ENCODE data around the gene STIM1. TPM values are rescaled to one million over a fixed set of nuclear protein-coding genes. Genes with fewer than 3 reads are reported as not detected.
A peak's percentile ranks its signal among the peaks of the same experiment; 100 is the strongest.
"Not testable (repeated sequence)": the region's sequence is repeated elsewhere in the genome, so short reads cannot be mapped to it uniquely, and the experiment has no call there.

Gene STIM1
- total RNA-seq = 10 to 100 TPM; 55.9 to 61.1 TPM

DNA sequence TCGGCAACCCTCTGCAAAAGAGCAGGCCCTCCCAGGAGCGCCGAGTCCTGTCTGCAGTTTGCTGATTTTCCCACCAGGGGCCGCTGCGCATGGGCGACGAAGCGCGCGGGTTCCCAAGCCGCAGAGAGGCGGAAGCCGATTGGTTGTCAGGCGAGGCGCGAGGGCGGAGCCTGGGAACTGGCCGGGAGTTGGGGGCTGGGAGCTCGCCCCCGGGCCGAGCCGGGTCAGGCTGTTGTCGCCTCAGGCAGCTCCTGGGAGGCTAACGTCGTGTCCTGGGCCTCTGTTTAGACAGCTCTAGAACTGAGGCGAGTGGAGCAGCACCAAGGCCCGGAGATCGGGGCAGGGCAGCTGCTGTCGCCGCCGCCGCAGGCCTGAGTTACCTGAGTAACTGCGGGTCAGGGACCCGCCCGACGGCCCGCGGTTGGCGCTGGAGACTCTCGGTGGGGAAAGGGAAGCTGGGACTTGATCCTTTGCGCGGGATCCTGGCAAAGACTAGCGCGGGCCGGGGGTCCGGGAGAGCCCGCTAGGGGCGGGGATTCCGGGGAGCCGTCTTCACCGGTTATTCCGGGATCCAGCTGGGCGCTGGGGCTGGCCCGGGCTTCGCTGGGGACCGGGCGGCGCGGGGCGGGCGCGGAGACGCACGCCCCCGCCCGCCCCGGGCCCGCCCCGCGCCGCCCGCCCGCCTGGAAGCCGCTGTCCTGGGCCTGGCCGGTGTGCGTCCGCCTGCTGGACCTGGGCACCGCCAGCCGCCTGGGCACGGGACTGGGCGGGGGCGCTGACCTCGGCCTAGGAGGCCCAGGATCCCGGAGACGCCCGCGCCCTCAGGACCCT is at the start of gene STIM1:
TSS of gene STIM1 (plus strand) at position 688 of the 831 bp plus-strand sequence. CDS start 607 bp downstream, outside the sequence.
- ChIA-PET CTCF (interaction anchor here (0.6 to 23.7 kb wide), 67 partner anchors 9 to 261 kb away, joined by 3 to 756 read pairs (median 7); partner anchors contain the start of genes NUP98, RHOG and RRM1), POLR2A (interaction anchor here (0.5 to 4.2 kb wide), 31 partner anchors 9 to 240 kb away, joined by 3 to 124 read pairs (median 5); partner anchors contain the start of genes NUP98 and RHOG)
- no peaks in the 10 kb centered on the region for H3K27me3 Mint-ChIP-seq
- peaks cover 53% of the 10 kb centered on the region for H3K4me1 Mint-ChIP-seq (ENCODE audit: low read depth)
- no peaks in the 10 kb centered on the region for H3K9me3 Mint-ChIP-seq
- peak within 1 kb of the TSS; percentile 99 for H3K27ac Mint-ChIP-seq
- DNase-seq = peak; percentile 99
- intact Hi-C loops (cut with micrococcal nuclease) = loop anchor here (1.0 to 2.0 kb wide), 11 partner anchors 14 to 239 kb away; partner anchors contain the start of gene RRM1
- H3K4me3 Mint-ChIP-seq = peak within 1 kb of the TSS; percentile 85
- H3K36me3 Mint-ChIP-seq = peaks cover 4% of the 10 kb centered on the region

DNA sequence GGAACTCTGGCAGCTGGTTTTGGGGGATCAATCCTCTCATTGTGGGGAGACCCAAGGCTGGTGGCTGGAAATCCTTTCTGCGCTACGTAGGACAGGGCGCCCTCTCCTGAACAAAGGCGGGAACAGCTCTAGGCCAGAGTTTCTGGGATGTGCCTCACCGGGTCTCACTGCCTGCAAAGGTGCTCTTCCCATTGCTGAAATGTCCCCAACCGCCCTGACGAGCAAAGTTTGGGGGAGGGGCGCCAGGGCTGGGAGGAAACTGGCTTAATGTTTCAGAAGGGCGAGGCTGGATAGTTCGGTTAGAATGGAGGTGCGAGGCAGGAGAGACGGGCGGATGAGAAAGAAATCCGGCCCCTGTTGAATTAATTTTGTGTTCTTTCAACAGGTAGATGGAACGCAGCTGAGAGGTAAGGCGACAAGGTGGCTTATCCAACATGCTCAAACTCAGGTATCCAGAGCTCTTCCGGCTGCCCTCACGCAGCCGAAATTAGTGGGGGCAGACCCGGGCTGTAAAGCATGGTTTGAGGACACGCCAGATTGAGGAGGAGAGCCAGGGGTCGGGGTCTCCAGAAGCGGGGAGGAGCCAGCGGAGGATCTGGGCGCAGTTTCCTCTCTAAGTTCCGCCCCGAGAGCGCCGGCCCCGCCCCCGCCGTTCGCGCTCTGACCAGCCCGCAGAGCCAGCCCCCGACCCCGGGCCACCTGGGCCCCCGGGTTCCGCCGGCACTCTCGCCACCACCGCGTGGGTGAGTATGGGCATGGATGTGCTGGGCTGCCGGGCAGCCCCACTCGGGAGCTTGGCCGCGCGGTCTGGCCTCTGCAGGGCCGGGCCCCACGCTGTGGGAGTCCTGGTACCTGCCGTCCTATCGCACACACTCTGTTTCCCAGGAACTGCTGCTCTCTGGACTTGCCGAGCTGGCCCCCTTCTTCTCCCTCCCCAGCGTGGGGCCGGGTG is 47.3 kb upstream of the STIM1 start, which contains the start of gene PGAP2:
TSS of gene PGAP2 (plus strand) at position 652 of the 952 bp plus-strand sequence. CDS start 2,700 bp downstream, outside the sequence.
- Mint-ChIP-seq H3K27ac (peak within 1 kb of the TSS; percentile 80), H3K27me3 (no peaks in the 10 kb centered on the region), H3K9me3 (no peaks in the 10 kb centered on the region), H3K4me3 (peak within 1 kb of the TSS; percentile 84), H3K36me3 (no peaks in the 10 kb centered on the region), H3K4me1 (ENCODE audit: low read depth) (peaks cover 19% of the 10 kb centered on the region)
- ChIA-PET POLR2A (interaction anchor here (0.6 to 2.5 kb wide), 7 partner anchors 10 to 429 kb away, joined by 3 to 15 read pairs (median 3); partner anchors contain the start of genes NUP98 and ZNF195), CTCF (interaction anchor here (0.6 to 5.3 kb wide), 38 partner anchors 8 to 284 kb away, joined by 3 to 40 read pairs (median 4); partner anchors contain the start of genes NUP98 and RHOG)
- intact Hi-C loops (cut with micrococcal nuclease) = loop anchor here (1.0 to 5.0 kb wide), 3 partner anchors 11 to 126 kb away; partner anchors contain the start of gene NUP98
- DNase-seq = peak; percentile 77

DNA sequence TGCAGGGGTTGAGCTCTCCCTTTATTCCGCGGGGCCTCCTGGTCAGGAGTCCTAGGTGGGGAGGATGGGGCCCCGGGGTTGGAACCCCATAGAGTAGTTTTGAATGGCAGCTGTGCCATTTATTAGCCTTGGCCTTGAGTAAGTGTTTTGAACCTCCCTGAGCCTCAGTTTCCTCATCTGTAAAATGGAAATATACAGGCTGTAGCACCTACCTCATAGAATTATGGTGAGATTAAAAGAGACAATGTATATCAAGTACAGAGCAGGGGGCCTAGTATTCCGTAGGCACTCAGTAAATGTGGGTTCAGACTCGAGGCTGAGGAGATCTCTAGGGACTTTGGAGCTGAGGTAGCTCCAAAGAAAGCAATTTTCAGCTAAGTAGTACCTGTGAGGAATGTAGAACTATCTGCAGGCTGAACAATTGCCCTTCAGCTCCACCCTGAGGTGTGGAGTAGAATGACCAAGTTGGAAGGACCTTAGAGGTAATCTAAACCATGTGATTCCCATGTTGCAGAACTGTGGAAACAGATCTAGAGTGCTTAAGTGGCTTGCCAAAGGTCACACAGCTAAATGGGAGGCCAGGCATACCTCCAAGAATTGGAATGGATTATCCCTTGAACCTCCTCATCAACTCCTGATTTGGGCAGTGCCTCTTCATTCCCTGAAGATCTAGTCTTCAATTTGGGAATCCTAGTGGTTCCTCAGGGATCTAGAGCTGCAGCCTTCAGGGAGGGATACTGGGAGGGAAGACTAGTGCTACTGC is 46.4 kb upstream of the STIM1 start:
- CTCF ChIA-PET = interaction anchor here (0.6 to 5.3 kb wide), 32 partner anchors 10 to 264 kb away, joined by 3 to 40 read pairs (median 6); partner anchors contain the start of genes NUP98 and RHOG
- Mint-ChIP-seq H3K9me3 (no peaks in the 10 kb centered on the region), H3K4me1 (ENCODE audit: low read depth) (peaks cover 18% of the 10 kb centered on the region), H3K36me3 (no peaks in the 10 kb centered on the region), H3K27ac (peak overlapping the region; percentile 21), H3K27me3 (no peaks in the 10 kb centered on the region), H3K4me3 (peak overlapping the region; percentile 71)
- POLR2A ChIA-PET = interaction anchor here (0.6 to 2.5 kb wide), 4 partner anchors 11 to 430 kb away, joined by 3 to 15 read pairs (median 3); partner anchors contain the start of genes NUP98 and ZNF195
- peak; percentile 64 for DNase-seq
- intact Hi-C loops (cut with micrococcal nuclease) = loop anchor here (1.0 to 5.0 kb wide), 4 partner anchors 12 to 127 kb away; partner anchors contain the start of gene NUP98

DNA sequence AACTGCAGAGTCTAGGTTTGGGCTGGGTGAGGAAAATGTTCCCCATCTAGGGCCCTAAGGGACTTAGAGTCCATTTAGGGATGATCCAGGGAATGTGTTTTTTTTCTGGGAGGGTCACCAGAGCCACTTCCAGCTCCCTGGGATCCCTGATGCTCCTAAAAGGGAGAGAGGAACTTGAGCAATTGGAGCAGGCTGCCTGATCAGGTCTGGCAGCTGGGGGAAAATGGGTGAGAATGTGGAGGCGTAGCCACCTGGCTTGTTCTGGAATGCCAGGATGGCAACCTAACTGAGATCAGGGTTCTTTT is 45.9 kb upstream of the STIM1 start:
- intact Hi-C loops (cut with micrococcal nuclease) = loop anchor here (1.0 to 5.0 kb wide), 3 partner anchors 24 to 127 kb away; no protein-coding TSS in a partner anchor
- H3K36me3 Mint-ChIP-seq = no peaks in the 10 kb centered on the region
- DNase-seq = no peak
- H3K27ac Mint-ChIP-seq = no peak overlapping the region
- H3K9me3 Mint-ChIP-seq = no peaks in the 10 kb centered on the region
- H3K4me3 Mint-ChIP-seq = no peak overlapping the region
- peaks cover 14% of the 10 kb centered on the region for H3K4me1 Mint-ChIP-seq (ENCODE audit: low read depth)
- ChIA-PET POLR2A (interaction anchor here (1.1 kb wide), 1 partner anchor 24 kb away, joined by 3 read pairs; no protein-coding TSS in a partner anchor), CTCF (interaction anchor here (1.0 to 5.3 kb wide), 25 partner anchors 10 to 263 kb away, joined by 3 to 40 read pairs (median 6); partner anchors contain the start of genes NUP98 and RHOG)
- no peaks in the 10 kb centered on the region for H3K27me3 Mint-ChIP-seq

DNA sequence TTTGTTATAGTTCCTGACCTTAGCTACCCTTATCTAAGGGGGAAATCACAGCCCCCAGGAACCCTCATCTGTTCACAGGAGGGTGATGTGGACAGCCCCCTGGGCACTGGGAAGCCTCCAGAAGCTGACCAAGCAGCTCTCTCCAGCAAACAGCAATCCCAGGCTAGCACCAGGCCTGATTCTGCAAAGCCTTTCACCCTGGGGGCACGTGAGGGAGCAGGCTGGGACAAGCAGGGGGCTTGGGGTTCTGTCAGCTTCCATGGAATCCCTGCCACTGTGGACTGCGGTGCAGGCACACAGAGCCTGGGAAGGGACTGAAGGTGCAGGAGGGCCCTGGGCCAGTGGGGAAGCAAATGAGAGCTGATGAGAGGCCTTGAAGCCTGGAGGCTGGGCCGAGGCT is 45.0 kb upstream of the STIM1 start:
- no peaks in the 10 kb centered on the region for H3K36me3 Mint-ChIP-seq
- no peak overlapping the region for H3K4me3 Mint-ChIP-seq
- no peak overlapping the region for H3K27ac Mint-ChIP-seq
- no peaks in the 10 kb centered on the region for H3K9me3 Mint-ChIP-seq
- CTCF ChIA-PET = interaction anchor here (1.1 to 5.3 kb wide), 6 partner anchors 9 to 262 kb away, joined by 3 to 40 read pairs (median 14); no protein-coding TSS in a partner anchor
- no peaks in the 10 kb centered on the region for H3K27me3 Mint-ChIP-seq
- POLR2A ChIA-PET = interaction anchor here (0.7 to 1.1 kb wide), 3 partner anchors 12 to 44 kb away, joined by 3 read pairs; no protein-coding TSS in a partner anchor
- DNase-seq = no peak
- peaks cover 14% of the 10 kb centered on the region for H3K4me1 Mint-ChIP-seq (ENCODE audit: low read depth)
- intact Hi-C loops (cut with micrococcal nuclease) = no loop called here

DNA sequence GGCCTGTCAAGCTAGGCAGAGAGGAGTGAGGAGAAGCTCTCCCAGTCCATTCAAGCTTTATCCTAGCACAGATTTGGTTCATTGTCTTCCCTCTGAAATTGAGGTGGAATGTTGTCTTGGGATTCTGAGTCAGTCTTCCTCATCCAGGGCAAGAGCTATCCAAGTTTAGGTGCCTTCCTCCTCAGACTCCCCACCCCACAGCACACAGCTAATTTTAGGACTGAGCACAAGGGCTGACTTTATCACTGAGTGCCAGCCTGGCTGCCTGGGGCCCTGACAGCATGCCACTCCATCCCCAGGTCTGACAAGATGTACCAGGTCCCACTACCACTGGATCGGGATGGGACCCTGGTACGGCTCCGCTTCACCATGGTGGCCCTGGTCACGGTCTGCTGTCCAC is 44.5 kb upstream of the STIM1 start:
- no peak for DNase-seq
- no peaks in the 10 kb centered on the region for H3K9me3 Mint-ChIP-seq
- peaks cover 14% of the 10 kb centered on the region for H3K4me1 Mint-ChIP-seq (ENCODE audit: low read depth)
- H3K27ac Mint-ChIP-seq = no peak overlapping the region
- no peaks in the 10 kb centered on the region for H3K27me3 Mint-ChIP-seq
- no peaks in the 10 kb centered on the region for H3K36me3 Mint-ChIP-seq
- H3K4me3 Mint-ChIP-seq = no peak overlapping the region
- intact Hi-C loops (cut with micrococcal nuclease) = no loop called here
- POLR2A ChIA-PET = interaction anchor here (0.7 to 1.1 kb wide), 3 partner anchors 13 to 43 kb away, joined by 3 read pairs; no protein-coding TSS in a partner anchor
- CTCF ChIA-PET = interaction anchor here (1.1 to 5.3 kb wide), 3 partner anchors 25 to 262 kb away, joined by 3 to 40 read pairs (median 3); no protein-coding TSS in a partner anchor

DNA sequence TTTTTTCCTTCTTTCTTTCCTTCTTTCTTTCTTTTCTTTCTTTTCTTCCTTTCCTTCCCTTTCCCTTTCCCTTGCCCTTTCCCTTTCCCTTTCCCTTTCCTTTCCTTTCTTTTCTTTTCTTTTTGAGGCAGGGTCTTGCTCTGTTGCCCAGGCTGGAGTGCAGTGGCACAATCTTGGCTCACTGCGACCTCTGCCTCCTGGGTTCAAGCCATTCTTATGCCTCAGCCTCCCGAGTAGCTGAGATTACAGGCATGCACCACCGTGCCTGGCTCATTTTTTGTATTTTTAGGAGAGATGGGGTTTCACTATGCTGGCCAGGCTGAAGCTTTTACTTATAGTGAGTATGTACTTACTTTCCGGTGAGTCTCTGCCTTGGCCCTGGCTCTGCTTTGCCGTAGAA is 40.6 kb upstream of the STIM1 start:
- DNase-seq; H3K36me3 Mint-ChIP-seq; intact Hi-C loops (cut with micrococcal nuclease); POLR2A ChIA-PET; H3K4me3 Mint-ChIP-seq; H3K27me3 Mint-ChIP-seq; H3K9me3 Mint-ChIP-seq; H3K27ac Mint-ChIP-seq; H3K4me1 Mint-ChIP-seq (ENCODE audit: low read depth): not testable (repeated sequence)
- CTCF ChIA-PET = interaction anchor here (1.1 to 2.7 kb wide), 2 partner anchors 17 to 258 kb away, joined by 3 to 9 read pairs; partner anchors contain the start of gene NUP98

DNA sequence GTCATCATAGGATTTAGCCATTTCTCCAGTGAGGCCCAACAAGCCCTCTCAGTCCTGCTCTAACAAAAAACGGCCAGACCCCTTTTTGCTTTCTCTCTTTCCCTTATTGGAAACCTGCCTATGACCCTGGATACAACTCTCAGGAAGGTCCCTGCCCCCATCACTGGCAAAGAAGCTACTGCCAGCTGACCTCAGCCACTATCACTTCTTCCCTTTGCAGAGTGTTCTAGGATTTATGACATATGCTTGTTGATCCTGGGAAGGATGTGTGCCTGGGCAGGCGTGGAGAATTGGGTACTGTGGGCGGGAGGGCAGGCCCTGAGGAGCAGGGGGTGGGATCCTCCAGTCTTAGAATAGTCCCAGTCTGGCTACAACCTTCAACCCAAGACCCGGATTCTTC is 39.6 kb upstream of the STIM1 start:
- no peak overlapping the region for H3K4me3 Mint-ChIP-seq
- intact Hi-C loops (cut with micrococcal nuclease) = no loop called here
- no peaks in the 10 kb centered on the region for H3K27me3 Mint-ChIP-seq
- no peaks in the 10 kb centered on the region for H3K9me3 Mint-ChIP-seq
- H3K36me3 Mint-ChIP-seq = peaks cover 1% of the 10 kb centered on the region
- no peak overlapping the region for H3K27ac Mint-ChIP-seq
- ChIA-PET POLR2A (no interaction called here), CTCF (interaction anchor here (1.5 kb wide), 1 partner anchor 257 kb away, joined by 6 read pairs; no protein-coding TSS in a partner anchor)
- no peaks in the 10 kb centered on the region for H3K4me1 Mint-ChIP-seq (ENCODE audit: low read depth)
- no peak for DNase-seq

DNA sequence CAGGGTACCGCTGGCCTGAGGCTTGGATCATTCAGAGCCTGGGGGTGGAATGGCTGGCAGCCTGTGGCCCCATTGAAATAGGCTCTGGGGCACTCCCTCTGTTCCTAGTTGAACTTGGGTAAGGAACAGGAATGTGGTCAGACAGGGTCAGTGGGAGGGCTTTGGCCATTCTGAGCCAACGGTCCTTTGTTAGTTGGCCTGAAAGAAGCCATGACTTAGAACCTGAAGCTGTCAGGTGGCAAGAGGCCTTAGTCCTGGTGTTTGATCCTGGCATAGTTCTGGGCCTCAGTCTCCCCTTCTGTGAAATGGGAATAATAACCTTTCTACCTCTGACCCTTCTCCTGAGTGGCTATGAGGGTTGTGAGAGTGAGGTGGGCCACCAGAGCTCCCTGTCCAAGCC is 38.8 kb upstream of the STIM1 start:
- H3K4me1 Mint-ChIP-seq (ENCODE audit: low read depth) = no peaks in the 10 kb centered on the region
- ChIA-PET POLR2A (no interaction called here), CTCF (interaction anchor here (0.8 to 1.5 kb wide), 2 partner anchors 9 to 256 kb away, joined by 3 to 6 read pairs; no protein-coding TSS in a partner anchor)
- H3K4me3 Mint-ChIP-seq = no peak overlapping the region
- no peaks in the 10 kb centered on the region for H3K27me3 Mint-ChIP-seq
- no peaks in the 10 kb centered on the region for H3K9me3 Mint-ChIP-seq
- intact Hi-C loops (cut with micrococcal nuclease) = no loop called here
- H3K36me3 Mint-ChIP-seq = peaks cover 1% of the 10 kb centered on the region
- H3K27ac Mint-ChIP-seq = no peak overlapping the region
- DNase-seq = no peak

DNA sequence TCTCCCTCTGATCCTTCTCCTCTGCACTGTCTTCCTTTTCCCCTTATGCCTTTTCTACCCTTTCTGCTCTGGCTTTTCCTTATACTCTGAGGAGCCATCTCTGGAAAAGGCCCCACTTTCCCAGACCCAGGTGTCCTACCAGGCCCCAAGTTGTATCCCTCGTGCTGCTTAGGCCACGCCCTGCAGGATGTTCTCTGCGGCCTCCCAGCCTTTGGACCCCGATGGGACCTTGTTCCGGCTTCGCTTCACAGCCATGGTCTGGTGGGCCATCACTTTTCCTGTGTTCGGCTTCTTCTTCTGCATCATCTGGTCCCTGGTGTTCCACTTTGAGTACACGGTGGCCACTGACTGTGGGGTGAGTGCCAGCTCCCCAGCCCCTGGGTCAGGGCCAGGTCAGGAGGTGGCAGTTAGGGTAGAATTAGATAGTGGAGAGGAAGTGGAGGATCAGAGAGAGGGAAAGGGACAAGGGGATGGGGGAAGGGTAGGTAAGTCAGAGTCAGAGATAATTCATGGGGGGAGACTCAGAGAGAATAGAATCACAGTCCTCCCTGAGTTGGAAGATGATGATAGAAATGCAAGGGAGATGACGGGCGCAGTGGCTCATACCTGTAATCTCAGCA is 38.2 kb upstream of the STIM1 start:
- Mint-ChIP-seq H3K4me1 (ENCODE audit: low read depth) (no peaks in the 10 kb centered on the region), H3K36me3 (peaks cover 1% of the 10 kb centered on the region), H3K27ac (no peak overlapping the region), H3K4me3 (no peak overlapping the region), H3K27me3 (no peaks in the 10 kb centered on the region), H3K9me3 (no peaks in the 10 kb centered on the region)
- intact Hi-C loops (cut with micrococcal nuclease) = no loop called here
- no peak for DNase-seq
- ChIA-PET CTCF (interaction anchor here (0.8 to 4.0 kb wide), 3 partner anchors 9 to 256 kb away, joined by 3 to 31 read pairs (median 6); partner anchors contain the start of gene PGAP2), POLR2A (no interaction called here)

Data from activated CD4-positive, alpha-beta memory T cell treated with anti-CD3 and anti-CD28 coated beads for 36 hours (primary cell).